Measurements from ENCODE around the gene PIGZ. TPM values are rescaled to one million over a fixed set of nuclear protein-coding genes. Genes with fewer than 3 reads are reported as not detected.

The PIGZ gene
- total RNA-seq, 1 experiment from 2014 or later: 0.15 TPM

DNA sequence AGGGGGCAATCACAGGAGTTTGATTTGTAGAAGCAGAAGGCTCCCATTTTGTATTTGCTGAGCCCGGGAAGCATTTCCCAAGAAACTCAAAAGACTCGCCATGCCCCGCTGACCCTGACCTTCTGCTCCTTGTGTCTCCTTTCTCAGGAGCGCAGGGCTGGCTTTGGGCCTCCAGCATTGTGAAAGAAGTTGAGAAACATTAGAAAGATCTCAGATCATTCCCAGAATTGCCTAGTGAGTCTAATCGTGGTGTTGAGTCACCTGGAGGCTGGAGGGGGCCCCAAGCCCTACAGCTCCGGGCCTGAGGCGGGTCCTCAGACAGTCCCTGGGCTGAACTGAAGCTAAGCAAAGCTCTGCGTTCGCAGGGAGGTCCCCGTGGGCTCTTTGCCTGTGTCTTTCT is 10.9 kb upstream of the PIGZ start:
- Histone ChIP-seq H2BK15ac (ENCODE audit: low read depth, low read length) (no peak overlapping the region), H3K27ac (ENCODE audit: insufficient read length, low read depth, low read length) (no peak overlapping the region), H3K4me1 (ENCODE audit: insufficient read depth, low read length) (no peaks in the 10 kb centered on the region; the same call in 1 of the 2 replicates), H3K23me2 (ENCODE audit: insufficient read length, low read depth, low read length, poor library complexity, severe bottlenecking) (no peaks in the 10 kb centered on the region), H2BK12ac (ENCODE audit: insufficient read length, low read depth, low read length) (peak overlapping the region; percentile 23), H3K4ac (ENCODE audit: low read depth, low read length) (no peak overlapping the region), H3K79me1 (ENCODE audit: insufficient read depth, low read depth, low read length, poor library complexity, severe bottlenecking) (no peaks in the 10 kb centered on the region), H2AFZ (ENCODE audit: low read length) (no peak overlapping the region), H3T11ph (ENCODE audit: low read length) (no peak overlapping the region), H3K9me3 (ENCODE audit: control insufficient read depth, low read depth, low read length) (no peaks in the 10 kb centered on the region), H2BK20ac (ENCODE audit: low read depth, low read length, poor library complexity, severe bottlenecking) (no peak overlapping the region), H3K18ac (ENCODE audit: insufficient read length, low read depth, low read length) (no peak overlapping the region), H4K5ac (ENCODE audit: insufficient read length, low read depth, low read length) (no peak overlapping the region), H4K20me1 (ENCODE audit: control insufficient read depth, insufficient read depth, insufficient read length) (no peaks in the 10 kb centered on the region), H4K91ac (ENCODE audit: insufficient read length, low read depth, low read length) (no peak overlapping the region), H2BK120ac (ENCODE audit: low read depth, low read length, poor library complexity, severe bottlenecking) (no peak overlapping the region), H3K9ac (ENCODE audit: extremely low read depth, insufficient read length, low read length) (no peak overlapping the region), H3K56ac (ENCODE audit: insufficient read length, low read depth, low read length) (no peak overlapping the region), H3K4me2 (ENCODE audit: insufficient read depth, insufficient read length, low read length) (no peak overlapping the region), H4K8ac (replicated peaks; ENCODE audit: insufficient read length, low read depth, low read length) (no peak overlapping the region), H3K23ac (ENCODE audit: insufficient read length, low read depth, low read length) (no peak overlapping the region), H3K27me3 (ENCODE audit: insufficient read depth, low read length) (no peaks in the 10 kb centered on the region), H2AK5ac (ENCODE audit: insufficient read length, low read length) (no peak overlapping the region), H3K14ac (ENCODE audit: insufficient read depth, low read length) (no peak overlapping the region), H3K79me2 (ENCODE audit: insufficient read depth, low read length) (no peaks in the 10 kb centered on the region), H2BK5ac (ENCODE audit: insufficient read length, low read length) (no peak overlapping the region)
- peaks cover 0 to 4% of the 10 kb centered on the region in 2 experiments; a peak in 2 of 4 replicates for H3K4me1 Mint-ChIP-seq
- H3K4me3 Mint-ChIP-seq: no peak overlapping the region
- TF ChIP-seq, protein P1, sequence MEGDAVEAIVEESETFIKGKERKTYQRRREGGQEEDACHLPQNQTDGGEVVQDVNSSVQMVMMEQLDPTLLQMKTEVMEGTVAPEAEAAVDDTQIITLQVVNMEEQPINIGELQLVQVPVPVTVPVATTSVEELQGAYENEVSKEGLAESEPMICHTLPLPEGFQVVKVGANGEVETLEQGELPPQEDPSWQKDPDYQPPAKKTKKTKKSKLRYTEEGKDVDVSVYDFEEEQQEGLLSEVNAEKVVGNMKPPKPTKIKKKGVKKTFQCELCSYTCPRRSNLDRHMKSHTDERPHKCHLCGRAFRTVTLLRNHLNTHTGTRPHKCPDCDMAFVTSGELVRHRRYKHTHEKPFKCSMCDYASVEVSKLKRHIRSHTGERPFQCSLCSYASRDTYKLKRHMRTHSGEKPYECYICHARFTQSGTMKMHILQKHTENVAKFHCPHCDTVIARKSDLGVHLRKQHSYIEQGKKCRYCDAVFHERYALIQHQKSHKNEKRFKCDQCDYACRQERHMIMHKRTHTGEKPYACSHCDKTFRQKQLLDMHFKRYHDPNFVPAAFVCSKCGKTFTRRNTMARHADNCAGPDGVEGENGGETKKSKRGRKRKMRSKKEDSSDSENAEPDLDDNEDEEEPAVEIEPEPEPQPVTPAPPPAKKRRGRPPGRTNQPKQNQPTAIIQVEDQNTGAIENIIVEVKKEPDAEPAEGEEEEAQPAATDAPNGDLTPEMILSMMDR (conservative IDR thresholded peaks at IDR 0.05): no peak
- no peak for DNase-seq
- H3K27ac Mint-ChIP-seq: 0 out of 7 replicates have a peak overlapping the region, but pooled peaks of 1 of the 3 experiments have one; percentile 35
- no CpG with 5 or more reads among the region's 10 CpGs for WGBS (ENCODE audit: extremely low coverage, insufficient read length, low lambda C conversion rate)
- peaks cover 23% of the 10 kb centered on the region for H3K27me3 Mint-ChIP-seq (ENCODE audit: low read depth)
- H3K9me3 Mint-ChIP-seq: peaks cover 11 to 14% of the 10 kb centered on the region in 2 experiments
- peaks cover 0 to 9% (median 8%) of the 10 kb centered on the region in 3 experiments; a peak in 3 of 7 replicates for H3K36me3 Mint-ChIP-seq (ENCODE audit: insufficient read depth in 1 of 3, low read depth in 3 of 3)
